NCI-H1930 (cell line): ENCODE measurements around the gene SPAG6.
"Not testable (repeated sequence)": the region's sequence is repeated elsewhere in the genome, so short reads cannot be mapped to it uniquely, and the experiment has no call there.

Source experiments
- DNase-seq, 2 experiments: peaks; one replicate each; lab custom pipeline; 2025; lab: John Stamatoyannopoulos, UW

SPAG6 gene

DNA sequence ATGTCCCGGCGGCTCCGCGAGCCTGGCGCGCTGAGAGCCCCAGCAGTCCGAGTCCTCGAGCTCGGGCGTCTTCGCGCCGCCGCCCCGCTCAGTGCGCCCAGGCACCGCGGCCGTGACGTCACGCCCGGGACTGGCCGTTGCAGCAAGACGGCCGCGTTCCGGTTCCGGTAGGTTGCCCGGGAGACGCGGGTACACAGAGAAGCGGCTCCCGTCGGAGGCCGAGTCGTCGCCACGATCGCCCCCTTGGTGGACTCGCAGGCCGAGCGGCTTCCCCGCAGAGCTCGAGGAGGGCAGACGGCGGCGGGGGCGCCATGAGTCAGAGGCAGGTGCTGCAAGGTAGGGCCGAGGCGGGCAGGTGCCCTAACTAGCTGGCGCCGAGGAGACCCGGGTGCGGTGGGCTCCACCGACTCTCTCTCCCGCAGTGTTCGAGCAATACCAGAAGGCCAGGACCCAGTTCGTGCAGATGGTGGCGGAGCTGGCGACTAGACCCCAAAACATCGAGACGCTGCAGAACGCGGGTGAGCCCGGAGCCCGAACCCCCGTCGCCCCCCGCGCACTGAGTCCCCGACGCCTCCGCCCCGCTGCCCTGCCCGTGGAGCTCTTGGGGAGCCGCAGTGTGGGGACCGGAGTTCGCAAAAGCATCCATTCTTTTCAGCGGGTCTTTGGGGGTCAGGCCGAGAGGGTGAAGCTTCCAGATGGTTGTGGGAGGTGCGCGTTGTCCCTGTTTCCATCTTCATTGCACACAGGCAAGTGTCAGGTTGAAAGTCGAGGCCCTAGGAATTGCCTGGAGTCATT is at the start of gene SPAG6:
Gene SPAG6, plus strand, starts transcription at position 196 of the 795 bp plus-strand sequence. Its CDS starts 116 bp downstream, at position 312.
- peak; percentile 48 to 67 for DNase-seq

- no peak for DNase-seq
Observed at GRCh38 chr10:22301193-22301592, 44.1 kb upstream of the SPAG6 start.

- DNase-seq = no peak
Observed at GRCh38 chr10:22303461-22303860, 41.8 kb upstream of the SPAG6 start.

- DNase-seq = no peak
Observed at GRCh38 chr10:22305721-22306120, 39.6 kb upstream of the SPAG6 start.

- no peak for DNase-seq
Observed at GRCh38 chr10:22308390-22308789, 36.9 kb upstream of the SPAG6 start.

DNA sequence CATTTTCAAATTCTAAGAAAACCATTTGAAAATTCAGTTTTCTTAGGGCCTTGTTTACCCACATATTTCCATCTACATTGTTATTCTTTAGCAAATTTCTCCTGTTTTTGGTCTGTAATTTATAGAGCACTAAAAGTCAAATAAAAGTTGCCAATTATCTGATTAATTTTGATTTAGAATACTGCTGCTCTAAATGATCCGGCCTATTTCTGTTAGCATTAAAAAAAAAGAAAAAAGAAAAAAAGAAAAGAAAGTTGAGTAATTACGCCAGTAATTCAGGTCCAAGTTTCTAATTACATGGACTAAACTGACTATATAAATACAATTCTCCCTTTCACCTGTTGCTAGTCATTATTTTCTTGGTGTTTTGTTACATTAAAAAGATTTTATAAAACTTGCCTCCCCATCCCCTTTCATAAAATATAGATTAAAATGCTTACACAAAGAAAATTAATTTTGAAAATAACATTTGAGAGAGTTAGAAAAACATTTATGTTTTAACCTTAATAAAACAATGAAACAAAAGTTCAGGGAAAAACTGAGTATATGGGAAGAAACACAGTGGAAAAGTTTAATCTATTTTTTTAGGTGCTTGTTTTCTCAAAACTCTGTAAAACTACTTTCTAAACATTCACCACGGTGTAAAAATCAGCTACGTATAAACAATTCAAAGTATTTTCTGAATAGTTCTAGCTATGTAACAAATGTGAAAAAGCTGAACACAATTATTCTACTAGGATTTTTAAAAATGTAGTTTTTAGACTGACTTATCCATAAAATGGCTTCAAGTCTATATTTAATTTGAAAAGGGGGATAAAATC is 35.9 kb upstream of the SPAG6 start:
- no peak for DNase-seq

DNA sequence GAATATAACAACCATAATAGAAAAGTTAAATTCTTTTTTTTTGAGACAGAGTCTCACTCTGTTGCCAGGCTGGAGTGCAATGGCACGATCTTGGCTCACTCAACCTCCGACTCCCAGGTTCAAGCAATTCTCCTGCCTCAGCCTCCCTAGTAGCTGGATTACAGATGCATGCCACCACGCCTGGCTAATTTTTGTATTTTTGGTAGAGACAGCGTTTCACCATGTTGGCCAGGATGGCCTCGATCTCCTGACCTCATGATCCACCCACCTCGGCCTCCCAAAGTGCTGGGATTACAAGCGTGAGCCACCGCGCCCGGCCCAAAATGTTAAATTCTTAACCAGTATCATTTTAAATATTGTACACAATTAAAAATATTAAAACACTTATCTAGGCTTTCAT is 35.3 kb upstream of the SPAG6 start:
- DNase-seq = not testable (repeated sequence)

DNA sequence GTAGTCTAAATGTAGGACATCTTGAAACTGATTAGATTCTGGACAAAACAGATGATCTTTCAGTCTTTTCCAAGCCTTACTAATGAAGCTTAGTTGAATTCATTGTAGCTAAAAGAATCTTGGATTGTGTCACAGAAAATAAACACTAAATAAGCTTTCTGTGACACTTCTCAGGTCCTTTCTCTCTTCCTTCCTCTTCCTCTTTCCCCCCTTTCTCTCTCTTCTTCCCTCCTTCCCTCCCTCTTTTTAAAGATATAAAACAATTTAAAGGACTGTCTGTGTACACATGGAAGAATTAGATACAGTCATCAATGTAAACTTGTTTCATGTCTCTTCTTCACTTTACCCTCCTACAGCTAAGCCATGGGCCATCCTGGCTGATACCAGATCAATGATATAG is 34.4 kb upstream of the SPAG6 start:
- DNase-seq = no peak

- no peak for DNase-seq
Observed at GRCh38 chr10:22314852-22315251, 30.4 kb upstream of the SPAG6 start.

- no peak for DNase-seq
Observed at GRCh38 chr10:22315455-22316285, 29.6 kb upstream of the SPAG6 start.

GRCh38 chr10:22316286-22317075 is 28.8 kb upstream of the SPAG6 start, which contains the start of gene COMMD3:
Gene COMMD3, plus strand, starts transcription at chr10:22316388. Its CDS starts 30 bp downstream, at chr10:22316418.
- peak; percentile 23 to 60 for DNase-seq

DNA sequence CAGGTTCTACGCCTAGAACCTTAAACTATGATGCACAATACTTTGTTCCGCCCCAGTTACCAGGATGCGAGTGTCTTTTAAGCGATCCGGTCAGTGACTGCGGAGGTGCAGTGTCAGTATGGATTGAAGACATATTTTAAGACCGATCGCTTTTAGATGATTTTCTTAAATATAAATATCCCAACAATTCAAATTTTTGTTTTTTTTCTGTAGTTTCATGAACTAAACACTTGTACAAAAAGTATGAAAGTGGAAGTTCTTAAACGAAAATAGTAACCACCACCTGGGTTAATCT is 28.3 kb upstream of the SPAG6 start:
- no peak for DNase-seq

DNA sequence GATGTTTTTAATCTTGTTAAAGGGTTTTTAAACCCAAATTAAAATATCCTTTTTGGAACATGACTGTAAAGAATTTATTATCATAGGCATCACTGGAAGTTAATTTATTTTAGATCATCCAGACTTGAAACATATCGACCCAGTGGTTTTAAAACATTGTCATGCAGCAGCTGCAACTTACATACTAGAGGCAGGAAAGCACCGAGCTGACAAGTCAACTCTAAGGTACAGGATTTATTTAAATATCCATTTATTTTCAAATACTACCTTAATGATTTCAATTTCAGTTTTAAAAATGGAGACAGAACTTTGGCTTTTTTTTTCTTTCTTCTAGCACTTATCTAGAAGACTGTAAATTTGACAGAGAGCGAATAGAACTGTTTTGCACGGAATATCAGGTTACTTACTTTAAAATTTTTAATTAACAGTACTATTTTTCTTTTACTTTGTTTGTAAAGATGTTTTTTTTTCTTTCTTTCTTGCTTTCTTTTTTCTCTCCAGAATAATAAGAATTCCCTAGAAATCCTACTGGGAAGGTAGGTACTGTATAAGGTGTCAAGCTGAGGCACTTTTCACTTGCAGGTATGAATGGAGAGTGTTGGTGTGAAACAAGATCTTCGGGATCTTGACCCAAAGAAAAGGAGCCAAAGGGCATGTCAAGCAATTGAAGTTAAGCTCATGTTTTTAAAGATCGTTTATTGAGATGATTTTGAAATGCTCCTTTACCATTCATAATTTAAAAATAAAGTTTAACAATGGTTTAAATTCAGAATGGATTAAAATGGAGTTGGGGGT is 27.3 kb upstream of the SPAG6 start:
- no peak for DNase-seq

DNA sequence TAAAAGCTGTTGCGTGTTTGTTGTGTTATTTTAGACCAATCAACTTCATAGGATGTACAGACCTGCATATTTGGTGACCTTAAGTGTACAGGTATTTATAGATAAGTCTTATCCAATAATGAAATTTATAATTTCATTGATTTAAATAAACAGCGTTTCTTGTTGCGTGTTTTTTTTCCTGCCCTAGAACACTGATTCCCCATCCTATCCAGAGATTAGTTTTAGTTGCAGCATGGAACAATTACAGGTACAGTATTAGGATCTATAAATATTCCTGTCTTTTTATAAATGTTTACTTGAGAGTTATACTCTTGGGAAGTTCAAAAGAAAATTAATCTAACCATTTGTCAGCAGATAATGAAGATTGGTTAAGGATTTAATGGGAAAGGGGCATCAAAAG is 26.5 kb upstream of the SPAG6 start:
- DNase-seq = no peak

- DNase-seq = no peak
Observed at GRCh38 chr10:22319547-22319979, 25.7 kb upstream of the SPAG6 start.

GRCh38 chr10:22319980-22320558 is 25.2 kb upstream of the SPAG6 start:
- no peak for DNase-seq

DNA sequence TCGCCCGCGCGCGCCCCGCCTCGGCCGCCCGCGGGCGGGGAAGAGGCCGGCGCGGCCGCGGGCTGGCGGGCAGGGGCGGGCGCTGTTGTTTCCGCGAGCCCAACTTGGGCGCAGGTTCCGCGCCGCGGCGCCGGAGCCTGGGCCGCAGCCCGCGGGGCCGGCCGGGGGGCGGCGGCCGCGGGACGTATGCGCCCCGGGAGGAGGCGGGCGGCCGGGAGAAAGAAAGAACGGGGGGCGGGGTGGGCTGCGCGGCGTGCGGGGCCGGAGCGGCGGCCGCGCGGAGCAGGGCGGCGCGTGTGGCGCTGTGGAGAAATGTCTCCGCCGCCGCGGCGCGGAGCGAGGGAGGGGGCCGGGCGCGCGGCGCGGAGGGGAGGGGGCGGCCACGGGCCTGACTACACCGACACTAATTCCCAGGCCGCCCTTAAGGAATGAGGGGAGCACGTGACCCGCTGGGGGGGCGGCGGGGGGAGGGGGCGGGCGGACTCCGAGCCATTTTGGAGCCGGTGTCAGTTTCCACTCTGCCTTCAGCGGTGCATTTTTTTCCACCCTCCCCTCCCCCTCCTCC is 24.6 kb upstream of the SPAG6 start, which contains the start of gene BMI1:
Gene BMI1, plus strand, starts transcription at position 509 of the 565 bp plus-strand sequence. CDS start 5,351 bp downstream, outside the sequence.
- peak; percentile 3 to 36 for DNase-seq

DNA sequence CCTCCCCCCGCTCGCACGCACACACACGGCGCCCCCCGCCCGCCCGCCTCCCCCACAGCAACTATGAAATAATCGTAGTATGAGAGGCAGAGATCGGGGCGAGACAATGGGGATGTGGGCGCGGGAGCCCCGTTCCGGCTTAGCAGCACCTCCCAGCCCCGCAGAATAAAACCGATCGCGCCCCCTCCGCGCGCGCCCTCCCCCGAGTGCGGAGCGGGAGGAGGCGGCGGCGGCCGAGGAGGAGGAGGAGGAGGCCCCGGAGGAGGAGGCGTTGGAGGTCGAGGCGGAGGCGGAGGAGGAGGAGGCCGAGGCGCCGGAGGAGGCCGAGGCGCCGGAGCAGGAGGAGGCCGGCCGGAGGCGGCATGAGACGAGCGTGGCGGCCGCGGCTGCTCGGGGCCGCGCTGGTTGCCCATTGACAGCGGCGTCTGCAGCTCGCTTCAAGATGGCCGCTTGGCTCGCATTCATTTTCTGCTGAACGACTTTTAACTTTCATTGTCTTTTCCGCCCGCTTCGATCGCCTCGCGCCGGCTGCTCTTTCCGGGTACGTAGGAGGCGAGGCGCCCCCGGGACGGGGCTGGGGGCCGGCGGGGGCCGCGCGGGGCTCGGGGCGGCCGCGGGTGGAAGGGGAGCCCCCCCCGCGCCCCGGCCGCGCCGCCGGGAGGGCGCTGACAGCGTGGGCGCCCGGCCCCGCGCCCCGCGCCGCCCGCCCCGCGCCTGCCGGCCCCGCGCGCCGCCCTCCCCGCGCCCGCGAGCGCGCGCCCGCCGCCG is 24.0 kb upstream of the SPAG6 start:
- DNase-seq = peak in 1 of 2 experiments; percentile 1
